Measurements from ENCODE around the gene RBL2. TPM values are rescaled to one million over a fixed set of nuclear protein-coding genes. Genes with fewer than 3 reads are reported as not detected.

Gene RBL2
- total RNA-seq, 1 experiment from 2014 or later, result 33.4 TPM

DNA sequence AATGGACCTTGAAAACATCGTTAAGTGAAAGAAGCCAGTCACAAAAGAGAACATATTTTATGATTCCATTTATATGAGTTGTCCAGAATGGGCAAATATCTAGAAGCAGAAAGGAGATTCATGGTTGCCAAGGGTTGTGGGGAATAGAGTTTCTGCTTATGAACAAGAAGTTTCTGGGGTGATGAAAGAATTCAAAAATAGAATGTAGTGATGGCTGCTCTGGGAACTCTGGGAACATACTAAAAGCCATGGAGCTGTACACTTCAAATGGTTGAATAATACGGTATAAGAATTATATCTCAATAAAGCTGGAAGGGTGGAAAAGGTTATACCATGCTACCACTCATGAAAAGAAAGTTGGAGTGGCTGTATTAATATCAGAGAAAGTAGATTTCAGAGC lies 50.3 kb downstream of the RBL2 start:
- intact Hi-C loops (cut with micrococcal nuclease), result no loop called here
- ChIA-PET POLR2A (no interaction called here), RAD21 (ENCODE audit: low non-redundant PET in 1 of 2, low total read pairs in 2 of 2, uncharacterized antibody in 2 of 2, unreplicated experiment in 2 of 2) (no interaction called here), CTCF (no interaction called here)
- H4K20me1 ChIP-seq (ENCODE audit: insufficient read depth), result no peaks in the 10 kb centered on the region
- peaks cover 8 to 11% of the 10 kb centered on the region in 2 experiments; a peak in 3 of 4 replicates for H3K36me3 ChIP-seq (ENCODE audit: control insufficient read depth in 1 of 2, insufficient read depth in 2 of 2, low read length in 2 of 2)
- TF ChIP-seq, protein P1, sequence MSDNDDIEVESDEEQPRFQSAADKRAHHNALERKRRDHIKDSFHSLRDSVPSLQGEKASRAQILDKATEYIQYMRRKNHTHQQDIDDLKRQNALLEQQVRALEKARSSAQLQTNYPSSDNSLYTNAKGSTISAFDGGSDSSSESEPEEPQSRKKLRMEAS (IDR thresholded peaks at IDR 0.05), result no peak
- TF ChIP-seq JUND (IDR thresholded peaks at IDR 0.05) (no peak), POLR2A (IDR thresholded peaks at IDR 0.05; ENCODE audit: borderline replicate concordance, extremely low read depth, insufficient read depth, insufficient read length) (no peak)
- H3K27ac ChIP-seq (ENCODE audit: low read depth, low read length), result no peak overlapping the region
- DNase-seq (ENCODE audit: low read depth, low spot score) (no peak), ATAC-seq (no peak)
- H3K4me1 ChIP-seq (ENCODE audit: control insufficient read depth in 1 of 2, insufficient read depth in 2 of 2, low read length in 2 of 2), result no peaks in the 10 kb centered on the region
- no peak overlapping the region for H3K9ac ChIP-seq (ENCODE audit: low read length)
- BruUV-seq (replicated peaks), result no TSS peak
- no peak overlapping the region for H3K4me3 ChIP-seq (replicated peaks in 1 of 2; ENCODE audit: low read depth in 1 of 2, low read length in 2 of 2)
- H3K9me3 ChIP-seq (ENCODE audit: control insufficient read depth in 1 of 2, insufficient read depth in 1 of 2, low read depth in 1 of 2, low read length in 2 of 2), result no peaks in the 10 kb centered on the region
- H3K9me2 ChIP-seq (ENCODE audit: insufficient read depth), result no peaks in the 10 kb centered on the region
- H3K27me3 ChIP-seq (ENCODE audit: insufficient read depth, low read length), result no peaks in the 10 kb centered on the region
- H2AFZ ChIP-seq (ENCODE audit: low read depth, low read length, poor library complexity, severe bottlenecking), result no peak overlapping the region
- H3K79me2 ChIP-seq (ENCODE audit: insufficient read depth, low read length), result no peaks in the 10 kb centered on the region
- H3K4me2 ChIP-seq (ENCODE audit: low read length), result no peak overlapping the region

GRCh38 chr16:53486230-53486629 lies 52.0 kb downstream of the RBL2 start:
- no peak overlapping the region for H2AFZ ChIP-seq (ENCODE audit: low read depth, low read length, poor library complexity, severe bottlenecking)
- no peak for TF ChIP-seq FOSL1 (IDR thresholded peaks at IDR 0.05; ENCODE audit: low read depth)
- TF ChIP-seq SIN3A (IDR thresholded peaks at IDR 0.05; ENCODE audit: low read depth), result no peak
- TF ChIP-seq CBX3 (IDR thresholded peaks at IDR 0.05; ENCODE audit: low read depth), result no peak
- TF ChIP-seq EZH2 (IDR thresholded peaks at IDR 0.05), result no peak
- TF ChIP-seq, protein P1 (IDR thresholded peaks at IDR 0.05), result no peak
- TF ChIP-seq, protein P2, sequence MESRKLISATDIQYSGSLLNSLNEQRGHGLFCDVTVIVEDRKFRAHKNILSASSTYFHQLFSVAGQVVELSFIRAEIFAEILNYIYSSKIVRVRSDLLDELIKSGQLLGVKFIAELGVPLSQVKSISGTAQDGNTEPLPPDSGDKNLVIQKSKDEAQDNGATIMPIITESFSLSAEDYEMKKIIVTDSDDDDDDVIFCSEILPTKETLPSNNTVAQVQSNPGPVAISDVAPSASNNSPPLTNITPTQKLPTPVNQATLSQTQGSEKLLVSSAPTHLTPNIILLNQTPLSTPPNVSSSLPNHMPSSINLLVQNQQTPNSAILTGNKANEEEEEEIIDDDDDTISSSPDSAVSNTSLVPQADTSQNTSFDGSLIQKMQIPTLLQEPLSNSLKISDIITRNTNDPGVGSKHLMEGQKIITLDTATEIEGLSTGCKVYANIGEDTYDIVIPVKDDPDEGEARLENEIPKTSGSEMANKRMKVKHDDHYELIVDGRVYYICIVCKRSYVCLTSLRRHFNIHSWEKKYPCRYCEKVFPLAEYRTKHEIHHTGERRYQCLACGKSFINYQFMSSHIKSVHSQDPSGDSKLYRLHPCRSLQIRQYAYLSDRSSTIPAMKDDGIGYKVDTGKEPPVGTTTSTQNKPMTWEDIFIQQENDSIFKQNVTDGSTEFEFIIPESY (IDR thresholded peaks at IDR 0.05; ENCODE audit: extremely low read depth, insufficient replicate concordance, low read length), result no peak
- no peak for TF ChIP-seq YY1 (IDR thresholded peaks at IDR 0.05; ENCODE audit: extremely low read depth, insufficient replicate concordance, low read depth, low read length)
- no peak for TF ChIP-seq POLR2AphosphoS5 (IDR thresholded peaks at IDR 0.05; ENCODE audit: low read depth, low read length)
- no peak for TF ChIP-seq TCF7L2 (IDR thresholded peaks at IDR 0.05; ENCODE audit: borderline replicate concordance, extremely low read depth, insufficient read depth, insufficient read length)
- TF ChIP-seq ZFX (IDR thresholded peaks at IDR 0.05), result no peak
- no peak for TF ChIP-seq EGR1 (IDR thresholded peaks at IDR 0.05; ENCODE audit: low read depth)
- intact Hi-C loops (cut with micrococcal nuclease), result no loop called here
- BruUV-seq (replicated peaks), result no TSS peak
- H3K4me3 ChIP-seq (replicated peaks in 1 of 2; ENCODE audit: low read depth in 1 of 2, low read length in 2 of 2), result no peak overlapping the region
- H3K27me3 ChIP-seq (ENCODE audit: insufficient read depth, low read length), result no peaks in the 10 kb centered on the region
- peaks cover 0 to 11% of the 10 kb centered on the region in 2 experiments; a peak in 2 of 4 replicates for H3K36me3 ChIP-seq (ENCODE audit: control insufficient read depth in 1 of 2, insufficient read depth in 2 of 2, low read length in 2 of 2)
- H4K20me1 ChIP-seq (ENCODE audit: insufficient read depth), result no peaks in the 10 kb centered on the region
- no peaks in the 10 kb centered on the region for H3K79me2 ChIP-seq (ENCODE audit: insufficient read depth, low read length)
- ChIA-PET RAD21 (ENCODE audit: low non-redundant PET in 1 of 2, low total read pairs in 2 of 2, uncharacterized antibody in 2 of 2, unreplicated experiment in 2 of 2) (no interaction called here), POLR2A (no interaction called here), CTCF (no interaction called here)
- no peaks in the 10 kb centered on the region for H3K4me1 ChIP-seq (ENCODE audit: control insufficient read depth in 1 of 2, insufficient read depth in 2 of 2, low read length in 2 of 2)
- H3K9ac ChIP-seq (ENCODE audit: low read length), result no peak overlapping the region
- ATAC-seq (no peak), DNase-seq (ENCODE audit: low read depth, low spot score) (no peak)
- no peak overlapping the region for H3K27ac ChIP-seq (ENCODE audit: low read depth, low read length)
- no peaks in the 10 kb centered on the region for H3K9me3 ChIP-seq (ENCODE audit: control insufficient read depth in 1 of 2, insufficient read depth in 1 of 2, low read depth in 1 of 2, low read length in 2 of 2)
- no peaks in the 10 kb centered on the region for H3K9me2 ChIP-seq (ENCODE audit: insufficient read depth)
- no peak overlapping the region for H3K4me2 ChIP-seq (ENCODE audit: low read length)
